Hematopoietic multipotent progenitor cell treated with erythropoietin and hydrocortisone succinate and interleukin-3 and kit ligand, for 8 days (in vitro differentiated cells): ENCODE results near the gene OCA2.
"Not testable (repeated sequence)": the region's sequence is repeated elsewhere in the genome, so short reads cannot be mapped to it uniquely, and the experiment has no call there.

ENCODE experiments used
- DNase-seq: peaks from one replicate; pipeline ENCODE4 v3.0.0-alpha.2; 2015

Gene OCA2

GRCh38 chr15:28020644-28021043, 78.5 kb downstream of the OCA2 start:
- no peak for DNase-seq

- DNase-seq: no peak
Measured at GRCh38 chr15:28019594-28020309, 79.4 kb downstream of the OCA2 start.

- DNase-seq: no peak
Measured at GRCh38 chr15:28018291-28019044, 80.6 kb downstream of the OCA2 start.

GRCh38 chr15:28017423-28017924, 81.6 kb downstream of the OCA2 start:
- no peak for DNase-seq

- DNase-seq: no peak
Measured at GRCh38 chr15:28015855-28016254, 83.3 kb downstream of the OCA2 start.

GRCh38 chr15:28014623-28015200, 84.4 kb downstream of the OCA2 start:
- DNase-seq: no peak

GRCh38 chr15:28013976-28014375, 85.1 kb downstream of the OCA2 start:
- no peak for DNase-seq

- no peak for DNase-seq
Measured at GRCh38 chr15:28013480-28013879, 85.6 kb downstream of the OCA2 start.

GRCh38 chr15:28012231-28012630, 86.9 kb downstream of the OCA2 start:
- no peak for DNase-seq

GRCh38 chr15:28008175-28008574, 90.9 kb downstream of the OCA2 start:
- not testable (repeated sequence) for DNase-seq

GRCh38 chr15:28006116-28006905, 92.8 kb downstream of the OCA2 start:
- no peak for DNase-seq

- DNase-seq: no peak
Measured at GRCh38 chr15:28005004-28005527, 94.0 kb downstream of the OCA2 start.

GRCh38 chr15:28004143-28005003, 94.7 kb downstream of the OCA2 start:
- DNase-seq: no peak

- DNase-seq: no peak
Measured at GRCh38 chr15:28003302-28004037, 95.6 kb downstream of the OCA2 start.

GRCh38 chr15:28002867-28003266, 96.2 kb downstream of the OCA2 start:
- DNase-seq: no peak

GRCh38 chr15:28002136-28002861, 96.8 kb downstream of the OCA2 start:
- no peak for DNase-seq

- DNase-seq: no peak
Measured at GRCh38 chr15:28001641-28002040, 97.5 kb downstream of the OCA2 start.

- no peak for DNase-seq
Measured at GRCh38 chr15:27993996-27994780, 104.9 kb downstream of the OCA2 start.

- DNase-seq: no peak
Measured at GRCh38 chr15:27993544-27993943, 105.6 kb downstream of the OCA2 start.
